PFSK-1 (cell line): Measurements from ENCODE around the gene OR2C1.

Source experiments
- FOXP2 ChIP-seq: optimal IDR thresholded peaks from 2 replicates; pipeline ENCODE3; 2011; ENCODE audit warnings: borderline replicate concordance, control low read depth, inconsistent platforms; ENCODE audit not compliant: insufficient read depth; ENCODE audit errors: extremely low read length, extremely low read depth
- POLR2AphosphoS5 ChIP-seq: IDR thresholded peaks from 2 replicates; pipeline ENCODE4 v1.6.1; 2012; ENCODE audit warnings: low read depth, mild to moderate bottlenecking, control low read depth, low read length, moderate library complexity
- REST ChIP-seq, 2 experiments: IDR thresholded peaks; 2 replicates each; pipeline versions ENCODE4 v1.6.1 to v1.8.0; 2011 to 2012; ENCODE audit warnings: low read depth in 2 of 2, low read length in 2 of 2, control low read depth in 1 of 2, inconsistent platforms in 1 of 2, mild to moderate bottlenecking in 1 of 2, moderate library complexity in 1 of 2; ENCODE audit not compliant: insufficient read depth in 1 of 2
- TAF1 ChIP-seq: IDR thresholded peaks from 2 replicates; pipeline ENCODE4 v1.6.1; 2012; ENCODE audit warnings: low read length, control low read depth, borderline replicate concordance; ENCODE audit not compliant: insufficient read depth

- no peak for TF ChIP-seq REST (IDR thresholded peaks at IDR 0.05; ENCODE audit: insufficient read depth in 1 of 2, low read depth in 2 of 2, low read length in 2 of 2)
- TF ChIP-seq POLR2AphosphoS5: no peak
- TF ChIP-seq FOXP2: no peak
- no peak for TF ChIP-seq TAF1
These were observed at the start of gene OR2C1 for GRCh38 chr16:3355589-3355988.
